DOHH2 (cell line): Measurements from ENCODE around the gene CFAP92.

Source experiments
- H3F3A ChIP-seq: fragments of 200-600 bp; sonication (generic), shearing (Covaris generic); 2 replicates; pipeline ENCODE4 v1.6.0; 2016; ENCODE audit warnings: antibody characterized with exemption, mild to moderate bottlenecking; ENCODE audit not compliant: control insufficient read depth, insufficient read depth
- H3K27ac ChIP-seq: fragments of 200-600 bp; sonication (generic); 2 replicates; pipeline ENCODE4 v1.5.1; 2014; ENCODE audit warnings: low read depth, mild to moderate bottlenecking, low read length, moderate library complexity
- H3K27me3 ChIP-seq: fragments of 200-600 bp; sonication (generic); 2 replicates; pipeline ENCODE4 v1.6.1; 2014; ENCODE audit warnings: mild to moderate bottlenecking, low read length, mixed read lengths; ENCODE audit not compliant: control insufficient read depth
- H3K36me3 ChIP-seq: fragments of 200-600 bp; sonication (generic); 2 replicates; pipeline ENCODE4 v1.6.1; 2014; ENCODE audit warnings: mild to moderate bottlenecking, low read length, moderate library complexity, mixed read lengths; ENCODE audit not compliant: control insufficient read depth
- H3K4me1 ChIP-seq: fragments of 200-600 bp; sonication (generic); 2 replicates; pipeline ENCODE4 v1.6.1; 2014; ENCODE audit warnings: mild to moderate bottlenecking, low read length, mixed read lengths; ENCODE audit not compliant: control insufficient read depth
- H3K4me2 ChIP-seq: fragments of 200-600 bp; sonication (generic); 2 replicates; pipeline ENCODE4 v1.6.0; 2014; ENCODE audit warnings: mild to moderate bottlenecking, low read length, moderate library complexity
- H3K4me3 ChIP-seq: fragments of 200-600 bp; sonication (generic); 2 replicates; pipeline ENCODE4 v1.5.1; 2014; ENCODE audit warnings: mild to moderate bottlenecking, low read length, mixed read lengths
- H3K79me2 ChIP-seq: fragments of 200-600 bp; sonication (generic); 2 replicates; pipeline ENCODE4 v1.6.1; 2014; ENCODE audit warnings: mild to moderate bottlenecking, low read length, mixed read lengths; ENCODE audit not compliant: control insufficient read depth
- H3K9me2 ChIP-seq: fragments of 200-600 bp; sonication (generic); replicated peaks from 2 replicates; pipeline ENCODE4 v1.6.1; 2014; ENCODE audit warnings: mild to moderate bottlenecking, low read length, mixed read lengths; ENCODE audit not compliant: control insufficient read depth
- H3K9me3 ChIP-seq: fragments of 200-600 bp; sonication (generic); 2 replicates; pipeline ENCODE4 v1.6.1; 2014; ENCODE audit warnings: antibody characterized with exemption, low read length, mixed read lengths; ENCODE audit not compliant: control insufficient read depth, insufficient read depth
- H4K20me1 ChIP-seq: fragments of 200-600 bp; sonication (generic); 2 replicates; pipeline ENCODE4 v1.6.0; 2014; ENCODE audit warnings: low read depth, mild to moderate bottlenecking, antibody characterized with exemption, low read length, moderate library complexity; ENCODE audit not compliant: control insufficient read depth, insufficient read depth
- CTCF ChIP-seq: fragments of 200-600 bp; sonication (generic); IDR thresholded peaks from one replicate; pipeline ENCODE4 v1.5.1; 2014; ENCODE audit warnings: antibody characterized with exemption, mild to moderate bottlenecking, low read depth, low read length; ENCODE audit not compliant: poor library complexity, severe bottlenecking
- EZH2phosphoT487 ChIP-seq: fragments of 200-600 bp; sonication (generic); IDR thresholded peaks from 2 replicates; pipeline ENCODE4 v1.6.1; 2017; ENCODE audit warnings: borderline replicate concordance, mild to moderate bottlenecking, antibody characterized with exemption, low read length, moderate library complexity, mixed read lengths

The CFAP92 gene

GRCh38 chr3:128967748-128968355 is 26.0 kb downstream of the CFAP92 start:
- H3K4me3 ChIP-seq: no peak overlapping the region
- no peaks in the 10 kb centered on the region for H3K79me2 ChIP-seq
- no peaks in the 10 kb centered on the region for H3K9me3 ChIP-seq
- no peaks in the 10 kb centered on the region for H4K20me1 ChIP-seq
- peaks cover 11% of the 10 kb centered on the region for H3K27me3 ChIP-seq
- no peak overlapping the region for H3K27ac ChIP-seq
- TF ChIP-seq CTCF (no peak), EZH2phosphoT487 (no peak)
- no peaks in the 10 kb centered on the region for H3K36me3 ChIP-seq
- no peaks in the 10 kb centered on the region for H3K4me1 ChIP-seq
- H3K9me2 ChIP-seq: no peaks in the 10 kb centered on the region
- no peaks in the 10 kb centered on the region for H3F3A ChIP-seq
- H3K4me2 ChIP-seq: no peak overlapping the region

- Histone ChIP-seq H3F3A (no peaks in the 10 kb centered on the region), H3K9me3 (no peaks in the 10 kb centered on the region)
Measured at GRCh38 chr3:128965818-128966217, 28.1 kb downstream of the CFAP92 start.

GRCh38 chr3:128965280-128965679 is 28.6 kb downstream of the CFAP92 start:
- no peak for TF ChIP-seq CTCF
- TF ChIP-seq EZH2phosphoT487: no peak
- no peaks in the 10 kb centered on the region for H3K4me1 ChIP-seq

More at GRCh38 chr3:128965818-128966217, 28.1 kb downstream of the CFAP92 start:
- Histone ChIP-seq H3K4me3 (no peak overlapping the region), H4K20me1 (no peaks in the 10 kb centered on the region), H3K36me3 (no peaks in the 10 kb centered on the region), H3K27me3 (peaks cover 5% of the 10 kb centered on the region), H3K4me1 (no peaks in the 10 kb centered on the region), H3K79me2 (no peaks in the 10 kb centered on the region), H3K4me2 (no peak overlapping the region), H3K9me2 (no peaks in the 10 kb centered on the region), H3K27ac (no peak overlapping the region)
- TF ChIP-seq CTCF (no peak), EZH2phosphoT487 (no peak)

More at GRCh38 chr3:128965280-128965679, 28.6 kb downstream of the CFAP92 start:
- H3F3A ChIP-seq: no peaks in the 10 kb centered on the region
- H3K9me2 ChIP-seq: no peaks in the 10 kb centered on the region
- H3K4me2 ChIP-seq: no peak overlapping the region
- H3K27me3 ChIP-seq: peaks cover 5% of the 10 kb centered on the region
- H3K27ac ChIP-seq: no peak overlapping the region
- no peaks in the 10 kb centered on the region for H3K79me2 ChIP-seq
- no peaks in the 10 kb centered on the region for H3K36me3 ChIP-seq
- no peak overlapping the region for H3K4me3 ChIP-seq
- H3K9me3 ChIP-seq: no peaks in the 10 kb centered on the region
- H4K20me1 ChIP-seq: no peaks in the 10 kb centered on the region
